Rectal smooth muscle tissue (tissue), 1 donor: ENCODE data around the gene PKNOX2.

Source experiments
- H3K27ac ChIP-seq: one replicate; pipeline ENCODE4 v1.7.0; 2013; ENCODE audit warnings: low read depth, low read length, inconsistent platforms
- H3K27me3 ChIP-seq: one replicate; pipeline ENCODE4 v1.7.0; 2013; ENCODE audit warnings: low read length; ENCODE audit not compliant: control insufficient read depth, insufficient read depth
- H3K36me3 ChIP-seq: one replicate; pipeline ENCODE4 v1.7.0; 2013; ENCODE audit warnings: low read length; ENCODE audit not compliant: control insufficient read depth, insufficient read depth
- H3K4me1 ChIP-seq: one replicate; pipeline ENCODE4 v1.7.0; 2013; ENCODE audit warnings: low read length; ENCODE audit not compliant: control insufficient read depth, insufficient read depth
- H3K4me3 ChIP-seq: one replicate; pipeline ENCODE4 v1.7.0; 2013; ENCODE audit warnings: low read length
- H3K9ac ChIP-seq: one replicate; pipeline ENCODE4 v1.7.0; 2013; ENCODE audit warnings: low read length

The PKNOX2 gene

DNA sequence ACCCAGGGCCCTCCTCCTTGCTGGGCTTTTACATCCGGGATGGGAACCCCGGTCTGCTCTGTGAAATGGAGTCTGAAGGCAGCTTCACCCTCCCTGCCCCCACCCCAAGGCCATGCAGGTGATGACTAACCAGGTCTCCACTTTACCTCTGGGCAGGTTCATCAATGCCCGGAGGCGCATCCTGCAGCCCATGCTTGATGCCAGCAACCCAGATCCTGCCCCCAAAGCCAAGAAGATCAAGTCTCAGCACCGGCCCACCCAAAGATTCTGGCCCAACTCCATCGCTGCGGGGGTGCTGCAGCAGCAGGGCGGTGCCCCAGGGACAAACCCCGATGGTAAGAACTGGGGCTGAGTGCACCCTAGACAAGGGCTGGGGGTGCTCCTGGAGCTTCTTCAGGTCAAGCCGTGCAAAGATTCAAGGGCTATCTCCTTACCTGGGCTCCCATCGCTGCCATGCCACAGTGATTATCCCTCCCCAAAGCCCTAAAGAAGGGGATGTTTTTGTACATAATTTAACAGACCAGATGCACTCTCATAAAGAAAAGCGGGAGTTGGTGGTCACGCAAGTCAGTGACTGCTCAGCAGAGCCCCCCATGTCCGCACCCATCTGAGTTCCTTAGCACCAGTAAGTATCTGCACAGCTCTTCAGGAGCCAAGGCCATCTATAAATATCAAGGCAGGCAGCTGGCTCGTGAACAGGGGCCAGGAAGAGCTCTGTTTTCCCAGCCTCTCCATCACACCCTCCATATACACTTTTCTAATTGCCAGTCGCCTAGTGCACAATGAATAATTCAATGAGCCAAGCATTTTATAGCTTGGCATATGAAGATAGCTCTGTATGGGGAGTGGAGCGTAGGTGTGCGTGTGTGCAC lies 265.5 kb downstream of the PKNOX2 start:
- Histone ChIP-seq H3K9ac (no peak overlapping the region), H3K36me3 (no peaks in the 10 kb centered on the region), H3K27me3 (no peaks in the 10 kb centered on the region), H3K27ac (no peak overlapping the region), H3K4me1 (no peaks in the 10 kb centered on the region), H3K4me3 (no peak overlapping the region)

DNA sequence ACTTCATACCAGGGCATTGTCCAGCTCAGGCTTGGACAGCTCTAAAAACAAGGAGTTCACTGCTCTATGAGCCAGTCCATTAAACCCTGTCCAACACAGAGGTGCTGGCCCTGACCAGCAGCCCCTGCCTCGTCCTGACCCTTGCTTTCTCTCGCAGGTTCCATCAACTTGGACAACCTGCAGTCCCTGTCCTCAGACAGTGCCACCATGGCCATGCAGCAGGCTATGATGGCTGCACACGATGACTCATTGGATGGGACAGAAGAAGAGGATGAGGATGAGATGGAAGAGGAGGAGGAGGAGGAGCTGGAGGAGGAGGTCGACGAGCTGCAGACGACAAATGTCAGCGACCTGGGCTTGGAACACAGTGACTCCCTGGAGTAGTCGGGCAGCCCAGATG lies 266.5 kb downstream of the PKNOX2 start:
- no peak overlapping the region for H3K9ac ChIP-seq
- no peak overlapping the region for H3K4me3 ChIP-seq
- no peaks in the 10 kb centered on the region for H3K4me1 ChIP-seq
- H3K27me3 ChIP-seq, result no peaks in the 10 kb centered on the region
- H3K27ac ChIP-seq, result no peak overlapping the region
- no peaks in the 10 kb centered on the region for H3K36me3 ChIP-seq

DNA sequence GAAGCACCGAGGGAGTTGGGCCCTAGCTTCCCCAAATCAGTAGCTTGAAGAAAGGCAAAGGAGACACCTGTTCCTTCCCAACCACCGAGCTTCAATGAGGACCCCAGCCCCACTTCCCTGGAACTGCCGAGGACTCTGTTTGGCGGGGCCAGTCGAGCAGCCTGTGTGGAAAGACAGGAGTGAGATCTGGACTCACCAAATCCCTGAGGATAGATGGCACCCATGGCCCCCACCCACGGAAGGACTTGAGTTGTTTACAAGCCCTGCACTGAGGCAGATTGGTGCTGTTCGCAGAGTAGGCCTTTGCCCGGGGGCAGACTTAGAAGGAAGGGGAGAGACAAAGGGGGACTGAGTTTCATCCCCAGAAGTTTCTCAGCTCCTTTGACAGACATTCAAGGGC lies 266.9 kb downstream of the PKNOX2 start:
- no peaks in the 10 kb centered on the region for H3K36me3 ChIP-seq
- no peak overlapping the region for H3K9ac ChIP-seq
- H3K4me3 ChIP-seq, result no peak overlapping the region
- H3K4me1 ChIP-seq, result no peaks in the 10 kb centered on the region
- H3K27me3 ChIP-seq, result no peaks in the 10 kb centered on the region
- H3K27ac ChIP-seq, result no peak overlapping the region

DNA sequence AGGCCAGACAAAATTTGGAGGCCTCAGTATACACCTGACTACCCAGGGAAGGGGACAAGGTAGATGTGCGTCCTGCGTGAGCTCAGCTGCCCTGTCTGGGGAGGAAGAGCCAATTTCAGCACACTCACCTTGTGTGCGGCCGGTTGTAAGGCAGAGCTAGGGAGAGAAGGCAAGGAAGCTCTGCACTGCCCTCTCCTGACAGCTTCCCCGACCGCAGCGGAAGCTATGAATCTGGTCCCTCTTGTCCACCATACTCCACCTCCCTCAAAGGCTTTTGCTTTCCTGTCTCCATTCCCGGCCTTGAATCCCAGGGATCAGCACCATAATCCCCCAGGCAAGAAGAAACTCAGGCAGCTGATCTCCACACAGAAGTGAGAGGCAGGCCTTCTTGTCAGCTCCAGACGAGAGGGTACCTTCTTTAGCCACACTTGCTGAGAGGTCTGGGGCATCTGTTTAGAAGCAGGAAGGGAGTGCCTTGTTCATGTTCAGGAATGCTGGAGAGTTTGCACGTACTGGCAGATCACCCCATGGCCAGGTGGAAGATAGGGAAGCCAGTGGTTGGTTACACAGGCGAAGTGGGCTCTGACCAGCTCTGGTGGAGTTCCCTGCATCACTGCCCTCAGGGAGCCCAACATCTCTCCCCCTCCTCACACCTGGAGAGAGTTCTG lies 269.0 kb downstream of the PKNOX2 start:
- Histone ChIP-seq H3K27me3 (no peaks in the 10 kb centered on the region), H3K4me3 (no peak overlapping the region), H3K36me3 (no peaks in the 10 kb centered on the region), H3K27ac (no peak overlapping the region), H3K9ac (no peak overlapping the region), H3K4me1 (no peaks in the 10 kb centered on the region)

DNA sequence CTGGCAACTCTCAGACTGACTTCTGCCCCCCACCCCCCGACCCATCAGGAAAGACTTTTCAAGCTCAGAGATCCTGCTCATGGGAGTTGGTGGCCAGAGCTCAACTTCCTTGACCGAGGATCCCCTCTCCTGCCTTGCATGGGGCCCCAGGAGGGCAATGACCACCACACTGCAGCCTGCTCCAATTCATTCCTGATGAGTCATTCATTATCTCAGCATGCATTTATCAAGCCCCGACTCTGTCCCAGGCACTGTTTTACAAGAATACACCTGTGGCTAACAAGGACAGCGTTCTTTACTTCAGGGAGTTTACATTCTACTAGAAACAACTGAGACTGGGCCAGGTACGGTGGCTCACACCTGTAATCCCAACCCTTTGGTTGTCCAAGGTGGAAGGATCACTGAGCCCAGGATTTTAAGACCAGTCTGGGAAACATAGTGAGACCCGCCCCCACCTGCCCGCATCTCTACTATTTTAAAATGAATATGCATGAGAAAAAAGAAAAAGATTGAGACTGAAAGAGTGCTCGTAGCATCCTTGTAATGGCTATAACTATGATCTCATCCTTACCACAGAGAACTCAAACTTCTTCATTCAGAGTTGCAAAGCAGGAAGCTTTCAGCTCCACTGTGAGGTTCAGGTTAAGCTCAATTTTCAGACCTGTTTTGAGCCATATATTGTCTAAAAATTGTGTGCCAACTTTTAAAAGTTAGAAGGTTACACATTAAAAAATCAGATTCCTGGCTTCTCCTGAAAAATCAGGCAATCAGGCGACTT lies 271.1 kb downstream of the PKNOX2 start:
- no peaks in the 10 kb centered on the region for H3K36me3 ChIP-seq
- H3K27me3 ChIP-seq, result no peaks in the 10 kb centered on the region
- H3K4me1 ChIP-seq, result no peaks in the 10 kb centered on the region
- H3K9ac ChIP-seq, result no peak overlapping the region
- no peak overlapping the region for H3K4me3 ChIP-seq
- no peak overlapping the region for H3K27ac ChIP-seq

DNA sequence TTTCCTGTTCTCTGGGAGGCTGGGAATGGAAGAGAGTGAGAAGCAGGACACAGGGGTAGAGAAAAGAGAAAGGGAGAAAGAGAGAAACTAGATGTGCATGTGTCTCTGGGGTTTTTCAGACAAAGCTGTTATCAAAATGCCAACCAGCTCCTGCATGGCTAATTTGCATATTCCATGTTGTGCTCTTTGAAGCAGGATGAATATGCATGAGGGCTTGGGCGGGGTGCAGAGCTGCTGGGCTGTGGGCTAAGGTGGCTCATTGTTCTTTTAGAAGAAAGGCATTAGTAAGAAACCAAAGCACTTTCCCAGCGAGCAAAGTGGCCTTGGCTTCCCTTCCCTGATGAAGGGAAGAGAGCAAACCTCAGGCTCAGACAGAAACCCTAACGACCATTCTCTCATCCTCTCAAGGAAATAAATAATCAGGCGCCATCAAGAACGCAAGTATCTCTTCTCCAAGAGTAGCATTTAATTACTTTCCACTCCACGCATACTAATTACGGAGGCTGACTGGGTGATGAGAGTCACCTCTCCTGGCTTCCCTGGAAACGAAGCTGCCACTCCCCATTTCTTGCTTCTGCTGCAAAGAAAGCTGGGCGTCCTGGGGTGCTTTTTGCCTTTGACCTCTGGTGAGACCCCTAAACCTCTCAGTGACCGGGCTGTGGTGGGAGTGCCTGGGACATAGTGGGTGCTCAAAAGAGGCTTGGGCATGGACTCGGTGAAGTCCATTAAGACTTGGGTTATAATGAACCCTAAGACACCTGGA lies 277.3 kb downstream of the PKNOX2 start:
- H3K4me3 ChIP-seq, result no peak overlapping the region
- H3K27ac ChIP-seq, result no peak overlapping the region
- H3K27me3 ChIP-seq, result no peaks in the 10 kb centered on the region
- no peak overlapping the region for H3K9ac ChIP-seq
- H3K36me3 ChIP-seq, result peaks cover 3% of the 10 kb centered on the region
- H3K4me1 ChIP-seq, result no peaks in the 10 kb centered on the region

DNA sequence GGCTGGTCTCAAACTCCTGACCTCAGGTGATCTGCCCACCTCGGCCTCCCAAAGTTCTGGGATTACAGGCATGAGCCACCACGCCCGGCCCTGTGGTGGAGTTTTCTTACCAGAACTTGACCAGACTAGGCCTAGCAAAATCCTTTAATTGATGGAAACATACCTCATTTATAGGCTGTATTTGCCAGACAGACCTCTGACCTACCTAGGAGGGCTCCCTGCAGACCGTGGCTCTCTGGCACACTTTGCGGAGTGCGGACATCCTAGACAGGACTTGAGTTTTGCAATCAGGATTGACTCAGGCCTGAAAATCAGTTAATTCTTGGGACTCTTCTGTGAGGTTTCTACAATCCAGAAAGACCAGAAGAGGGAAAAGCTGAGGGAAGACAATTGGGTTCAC lies 278.4 kb downstream of the PKNOX2 start:
- Histone ChIP-seq H3K27me3 (no peaks in the 10 kb centered on the region), H3K4me1 (no peaks in the 10 kb centered on the region), H3K4me3 (no peak overlapping the region), H3K27ac (no peak overlapping the region), H3K36me3 (peaks cover 3% of the 10 kb centered on the region), H3K9ac (no peak overlapping the region)

DNA sequence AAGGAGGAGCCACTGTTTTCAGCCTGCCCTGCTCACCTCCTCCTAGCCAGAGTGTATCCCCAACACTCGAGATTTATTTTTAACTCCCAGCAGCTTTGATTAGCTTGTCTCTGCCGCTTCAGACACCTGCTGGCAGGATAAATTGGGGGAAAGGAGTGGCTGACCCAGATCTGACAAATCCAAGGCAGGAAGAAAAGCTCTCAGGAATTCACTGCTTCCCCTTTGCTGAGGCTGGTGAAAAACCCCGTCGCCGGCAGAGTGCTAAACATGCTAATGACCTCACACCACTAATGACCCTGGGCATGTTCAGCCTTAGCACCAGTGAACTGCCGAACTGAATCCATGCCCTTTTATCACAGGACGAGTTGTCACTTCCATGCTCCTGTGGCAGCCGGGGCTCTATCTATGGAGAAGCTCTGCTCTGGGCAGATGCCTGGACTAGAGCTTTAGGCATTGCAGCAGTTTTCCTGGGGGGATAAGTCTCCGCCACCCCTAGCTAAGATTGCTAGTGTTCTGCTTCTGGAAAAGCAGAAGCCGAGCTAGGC lies 279.3 kb downstream of the PKNOX2 start:
- no peak overlapping the region for H3K27ac ChIP-seq

DNA sequence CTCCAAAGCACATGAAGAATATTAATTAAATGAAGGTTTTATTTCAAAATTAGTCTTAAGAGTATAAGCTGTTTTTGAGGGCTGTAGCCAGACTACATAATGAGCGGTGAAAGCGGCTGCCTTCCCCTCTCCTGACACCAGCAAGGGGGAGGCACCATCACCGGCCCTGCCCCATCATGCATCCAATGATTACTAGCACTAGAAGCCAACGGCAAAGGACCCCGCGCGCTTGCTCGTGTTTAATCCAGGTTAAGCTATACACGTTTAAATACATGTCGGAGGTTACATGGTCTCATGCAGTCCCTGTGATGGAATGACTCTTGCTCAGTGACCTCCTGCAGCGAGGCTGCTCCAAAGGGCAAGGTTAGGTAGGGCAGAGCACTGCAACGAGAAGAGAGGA lies 281.2 kb downstream of the PKNOX2 start:
- H3K36me3 ChIP-seq, result peaks cover 3% of the 10 kb centered on the region
- H3K9ac ChIP-seq, result no peak overlapping the region
- H3K27ac ChIP-seq, result no peak overlapping the region
- no peaks in the 10 kb centered on the region for H3K27me3 ChIP-seq
- no peak overlapping the region for H3K4me3 ChIP-seq
- no peaks in the 10 kb centered on the region for H3K4me1 ChIP-seq

More for the DNA sequence above, 279.3 kb downstream of the PKNOX2 start:
- Histone ChIP-seq H3K36me3 (peaks cover 3% of the 10 kb centered on the region), H3K9ac (no peak overlapping the region), H3K4me1 (no peaks in the 10 kb centered on the region), H3K4me3 (no peak overlapping the region), H3K27me3 (no peaks in the 10 kb centered on the region)

DNA sequence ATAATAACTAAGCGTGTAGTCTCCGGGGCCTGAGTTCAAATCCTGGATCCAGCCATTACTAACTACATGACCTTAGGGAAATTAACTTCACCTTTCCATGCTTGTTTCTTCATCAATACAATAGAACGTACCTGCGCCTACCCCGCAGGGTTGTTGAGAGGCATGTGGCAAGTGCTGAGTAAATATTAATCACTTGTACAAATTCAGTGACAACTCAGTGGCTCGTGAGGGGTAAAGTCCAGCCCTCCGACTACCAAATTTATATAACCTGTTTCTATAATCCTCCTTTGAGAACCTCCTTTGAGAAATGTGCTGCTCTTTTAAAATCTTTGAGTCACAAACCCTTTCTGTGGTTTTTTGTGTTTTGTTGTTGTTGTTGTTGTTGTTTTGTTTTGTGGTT lies 281.7 kb downstream of the PKNOX2 start:
- Histone ChIP-seq H3K4me1 (no peaks in the 10 kb centered on the region), H3K27me3 (no peaks in the 10 kb centered on the region), H3K36me3 (peaks cover 3% of the 10 kb centered on the region), H3K27ac (no peak overlapping the region), H3K4me3 (no peak overlapping the region), H3K9ac (no peak overlapping the region)

DNA sequence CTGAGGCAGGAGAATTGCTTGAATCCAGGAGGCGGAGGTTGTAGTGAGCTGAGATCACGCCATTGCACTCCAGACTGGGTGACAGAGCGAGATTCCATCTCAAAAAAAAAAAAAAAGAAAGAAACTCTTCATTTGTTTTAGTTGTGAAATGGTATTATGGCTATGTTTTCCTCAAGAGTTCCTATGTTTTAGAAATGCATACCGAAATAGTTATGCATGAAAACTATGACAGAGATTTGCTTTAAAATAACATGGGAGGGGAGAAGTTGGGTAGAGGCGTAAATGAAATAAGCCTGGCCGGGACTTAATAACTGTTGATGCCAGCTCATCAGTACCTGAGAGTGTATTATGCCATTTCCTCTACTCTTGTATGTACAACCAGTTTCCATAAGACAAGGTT lies 283.2 kb downstream of the PKNOX2 start:
- Histone ChIP-seq H3K27me3 (no peaks in the 10 kb centered on the region), H3K4me1 (peaks cover 2% of the 10 kb centered on the region), H3K9ac (no peak overlapping the region), H3K4me3 (no peak overlapping the region), H3K27ac (no peak overlapping the region), H3K36me3 (no peaks in the 10 kb centered on the region)

DNA sequence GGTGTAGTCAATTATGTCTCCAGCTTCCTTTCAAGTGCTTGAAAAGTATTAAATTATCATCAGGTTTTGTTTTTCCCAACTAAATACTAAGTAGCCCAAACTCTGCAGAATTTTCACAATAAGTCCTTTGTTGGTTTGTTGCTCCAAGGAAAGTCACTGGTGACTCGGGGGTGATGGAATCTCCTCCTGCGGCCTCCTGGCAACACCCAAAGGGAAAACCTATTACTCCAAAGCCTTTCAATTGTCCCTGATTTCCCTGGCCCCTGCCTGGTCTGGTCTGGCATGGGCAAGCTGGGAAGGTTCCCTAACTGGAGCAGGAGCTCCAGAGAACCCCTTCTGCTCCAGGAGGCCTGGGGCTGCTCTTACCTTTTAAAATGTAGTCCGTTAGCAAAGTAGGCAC lies 283.6 kb downstream of the PKNOX2 start:
- H3K27ac ChIP-seq, result no peak overlapping the region
- H3K27me3 ChIP-seq, result no peaks in the 10 kb centered on the region
- H3K36me3 ChIP-seq, result no peaks in the 10 kb centered on the region
- no peak overlapping the region for H3K4me3 ChIP-seq
- peaks cover 2% of the 10 kb centered on the region for H3K4me1 ChIP-seq
- no peak overlapping the region for H3K9ac ChIP-seq
